Measurements from ENCODE around the gene PTPRF.
"Not testable (repeated sequence)": the region's sequence is repeated elsewhere in the genome, so short reads cannot be mapped to it uniquely, and the experiment has no call there.

Gene PTPRF

GRCh38 chr1:43491061-43491460 is 39.6 kb upstream of the PTPRF start:
- no peak for TF ChIP-seq CTCF (IDR thresholded peaks at IDR 0.05)
- peaks cover 6% of the 10 kb centered on the region for H3K27me3 ChIP-seq
- H3K9me3 ChIP-seq = no peaks in the 10 kb centered on the region
- no peak overlapping the region for H3K27ac ChIP-seq
- H3K4me3 ChIP-seq (ENCODE audit: low read depth in 1 of 2, low read length in 1 of 2) = no peak overlapping the region
- H3K36me3 ChIP-seq = no peaks in the 10 kb centered on the region
- H3K4me1 ChIP-seq (ENCODE audit: control insufficient read depth in 1 of 2, insufficient read depth in 1 of 2, low read depth in 1 of 2, low read length in 1 of 2) = no peaks in the 10 kb centered on the region

DNA sequence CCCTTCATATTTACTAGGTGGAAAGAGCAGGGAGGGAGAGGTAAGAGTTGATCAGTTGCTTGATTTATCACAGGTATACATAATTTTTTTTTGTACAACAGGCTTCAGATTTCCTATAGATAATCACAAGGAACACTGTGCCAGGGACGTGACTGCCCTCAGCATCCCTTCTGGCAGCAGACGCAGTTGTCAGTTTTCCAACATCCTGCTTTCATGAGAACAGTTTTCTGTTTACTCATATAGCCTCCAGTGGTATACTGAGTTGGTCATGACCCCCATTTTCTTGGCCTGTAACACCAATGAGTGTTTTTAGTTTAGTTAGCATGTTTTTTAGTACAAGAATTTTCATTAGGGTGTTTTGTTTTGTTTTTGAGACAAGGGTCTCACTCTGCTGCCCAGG is 37.9 kb upstream of the PTPRF start:
- Histone ChIP-seq H3K4me3 (ENCODE audit: low read depth in 1 of 2, low read length in 1 of 2) (no peak overlapping the region), H3K27me3 (peaks cover 6% of the 10 kb centered on the region), H3K4me1 (ENCODE audit: control insufficient read depth in 1 of 2, insufficient read depth in 1 of 2, low read depth in 1 of 2, low read length in 1 of 2) (no peaks in the 10 kb centered on the region), H3K9me3 (no peaks in the 10 kb centered on the region), H3K36me3 (no peaks in the 10 kb centered on the region), H3K27ac (no peak overlapping the region)
- TF ChIP-seq CTCF (IDR thresholded peaks at IDR 0.05) = no peak

DNA sequence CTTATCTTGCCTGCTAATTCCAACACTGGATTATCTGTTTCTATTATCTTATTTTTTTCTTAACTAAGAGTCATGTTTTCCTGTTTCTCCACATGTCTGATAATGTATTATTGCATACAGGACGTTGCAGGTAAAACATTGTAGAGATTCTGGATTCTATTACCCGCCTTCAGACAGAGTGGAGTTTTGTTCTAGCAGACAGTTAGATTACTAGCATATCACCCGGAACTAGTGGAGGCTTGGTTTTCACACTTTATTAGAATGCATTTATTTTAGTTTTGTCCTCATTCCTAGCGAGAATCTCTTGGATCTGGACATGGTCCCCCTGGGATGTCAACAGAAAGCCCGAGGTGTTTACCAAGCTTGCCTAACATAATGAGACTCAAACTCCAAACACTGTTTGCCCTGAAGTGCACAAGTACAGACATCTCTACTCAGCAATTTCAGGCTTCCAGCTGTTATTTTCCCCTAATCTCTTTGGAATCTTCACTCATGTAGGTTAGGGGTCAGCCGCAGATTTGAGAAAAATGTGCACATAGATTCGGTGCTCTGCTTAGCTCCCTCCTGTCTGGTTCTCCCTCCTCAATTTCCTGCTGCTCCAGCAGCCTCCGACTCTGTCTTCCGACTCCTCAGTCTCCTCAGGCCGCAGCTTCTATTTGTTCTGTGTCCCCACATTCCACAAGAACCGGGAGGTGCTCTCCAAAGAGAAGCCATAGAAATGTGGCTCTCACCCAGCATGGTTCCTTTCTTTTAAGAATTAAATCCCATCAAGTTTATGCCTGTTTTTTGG is 36.8 kb upstream of the PTPRF start:
- no peaks in the 10 kb centered on the region for H3K9me3 ChIP-seq
- peaks cover 6% of the 10 kb centered on the region for H3K27me3 ChIP-seq
- no peak for TF ChIP-seq CTCF (IDR thresholded peaks at IDR 0.05)
- H3K27ac ChIP-seq = no peak overlapping the region
- H3K4me3 ChIP-seq (ENCODE audit: low read depth in 1 of 2, low read length in 1 of 2) = no peak overlapping the region
- no peaks in the 10 kb centered on the region for H3K36me3 ChIP-seq
- H3K4me1 ChIP-seq (ENCODE audit: control insufficient read depth in 1 of 2, insufficient read depth in 1 of 2, low read depth in 1 of 2, low read length in 1 of 2) = no peaks in the 10 kb centered on the region

DNA sequence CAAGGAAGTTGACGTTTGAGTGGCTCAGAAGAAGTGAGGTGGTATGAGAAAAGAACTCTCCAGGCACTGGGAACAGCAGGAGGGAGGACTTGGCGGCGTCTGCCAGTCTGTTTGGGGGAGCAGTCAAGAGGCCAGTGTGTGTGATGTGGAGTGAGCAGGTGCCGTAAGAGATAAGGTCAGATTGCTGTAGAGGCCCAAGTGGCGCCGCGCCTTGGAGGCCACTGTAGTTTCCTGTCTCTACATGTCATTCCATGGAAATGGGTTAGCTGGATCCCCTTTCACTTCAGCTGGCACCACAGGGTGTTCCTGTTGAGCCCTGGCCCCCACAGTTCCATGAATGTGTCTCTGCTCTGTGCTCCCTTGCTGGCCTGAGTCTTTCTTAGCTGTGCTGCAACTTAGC is 35.5 kb upstream of the PTPRF start:
- Histone ChIP-seq H3K27me3 (peaks cover 6% of the 10 kb centered on the region), H3K27ac (no peak overlapping the region), H3K36me3 (no peaks in the 10 kb centered on the region), H3K4me1 (ENCODE audit: control insufficient read depth in 1 of 2, insufficient read depth in 1 of 2, low read depth in 1 of 2, low read length in 1 of 2) (no peaks in the 10 kb centered on the region), H3K4me3 (ENCODE audit: low read depth in 1 of 2, low read length in 1 of 2) (no peak overlapping the region), H3K9me3 (no peaks in the 10 kb centered on the region)
- no peak for TF ChIP-seq CTCF (IDR thresholded peaks at IDR 0.05)

DNA sequence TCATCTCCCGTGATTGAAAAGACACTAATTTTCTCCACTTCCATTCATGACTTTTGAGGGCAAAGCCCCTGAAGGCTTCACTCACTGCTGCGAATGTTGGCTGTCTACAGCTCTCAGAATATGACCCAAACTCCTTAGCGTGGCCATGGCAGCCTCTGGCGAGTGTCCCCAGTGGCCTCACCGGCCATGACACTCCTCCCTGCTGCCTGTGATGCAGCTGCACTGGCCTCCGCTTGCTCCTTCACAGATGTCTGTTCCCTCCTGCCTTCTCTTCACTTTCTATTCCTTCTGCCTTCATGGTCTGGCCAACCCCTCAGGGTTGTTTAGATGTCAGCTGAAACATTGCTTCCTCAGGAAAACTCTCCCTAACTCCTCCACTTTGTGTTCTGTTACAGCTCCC is 30.8 kb upstream of the PTPRF start:
- no peaks in the 10 kb centered on the region for H3K27me3 ChIP-seq
- no peak overlapping the region for H3K27ac ChIP-seq
- no peak overlapping the region for H3K4me3 ChIP-seq (ENCODE audit: low read depth in 1 of 2, low read length in 1 of 2)
- no peaks in the 10 kb centered on the region for H3K4me1 ChIP-seq (ENCODE audit: control insufficient read depth in 1 of 2, insufficient read depth in 1 of 2, low read depth in 1 of 2, low read length in 1 of 2)
- no peaks in the 10 kb centered on the region for H3K9me3 ChIP-seq
- H3K36me3 ChIP-seq = no peaks in the 10 kb centered on the region
- no peak for TF ChIP-seq CTCF (IDR thresholded peaks at IDR 0.05)

GRCh38 chr1:43501806-43502205 is 28.9 kb upstream of the PTPRF start:
- not testable (repeated sequence) for H3K27me3 ChIP-seq; H3K36me3 ChIP-seq; H3K4me3 ChIP-seq (ENCODE audit: low read depth in 1 of 2, low read length in 1 of 2); H3K4me1 ChIP-seq (ENCODE audit: control insufficient read depth in 1 of 2, insufficient read depth in 1 of 2, low read depth in 1 of 2, low read length in 1 of 2); H3K9me3 ChIP-seq; H3K27ac ChIP-seq
